ENCODE results near the gene EDRF1.

- TF ChIP-seq CTCF (IDR thresholded peaks at IDR 0.05), result no peak
- no peak for TF ChIP-seq POLR2A (IDR thresholded peaks at IDR 0.05)
Observed at GRCh38 chr10:125756853-125757487, 37.5 kb downstream of the EDRF1 start.
